HepG2 (cell line): Measurements from ENCODE around the gene SLC38A8. TPM values are rescaled to one million over a fixed set of nuclear protein-coding genes. Genes with fewer than 3 reads are reported as not detected.
A peak's percentile ranks its signal among the peaks of the same experiment; 100 is the strongest.

Experiments
- ATAC-seq: fragments of 200-7000 bp; cut with Tn5 transposase; 3 replicates; pipeline ENCODE4 v1.9.1; 2020; ENCODE audit warnings: mild to moderate bottlenecking, moderate library complexity
- BruUV-seq: library from RNA; stranded (reverse); fragments of 400-500 nt; replicated peaks from 2 replicates; lab custom pipeline; 2021; lab: Mats Ljungman, UMichigan
- CTCF ChIA-PET: fragments of 300-600 bp; formaldehyde crosslinking; extraction: SDS; loops from one replicate; lab custom pipeline; 2021; ENCODE audit warnings: low total read pairs, inconsistent platforms, low intra/inter-chr PET ratio; lab: Yijun Ruan, JAX
- POLR2A ChIA-PET: fragments of 350-600 bp; sonication (Branson Sonifier 250); formaldehyde crosslinking; loops from one replicate; lab custom pipeline; 2020; ENCODE audit warnings: antibody characterized with exemption, inconsistent platforms; lab: Yijun Ruan, JAX
- DNase-seq: peaks from one replicate; pipeline ENCODE4 v3.0.0-alpha.2; 2015; ENCODE audit warnings: low spot score
- FAIRE-seq: peaks from 3 replicates; lab custom pipeline; 2011; peaks lifted over from hg19 to GRCh38; lab: Jason Lieb, UNC
- H2AFZ ChIP-seq: one replicate; pipeline ENCODE4 v1.6.1; 2011; ENCODE audit warnings: low read length, inconsistent platforms
- H3K27ac ChIP-seq: fragments of 300-600 bp; 3 replicates; pipeline ENCODE4 v1.8.0; 2011; ENCODE audit warnings: mixed run types, mild to moderate bottlenecking, mixed read lengths, low read length, inconsistent platforms; ENCODE audit not compliant: insufficient read depth; ENCODE audit errors: extremely low read length
- H3K27me3 ChIP-seq, 2 experiments: fragments of 200-600 bp in 1 of 2; 2 replicates in 1 of 2; 3 replicates in 1 of 2; pipeline versions ENCODE4 v1.6.0 to v1.8.0; 2011; ENCODE audit warnings: low read length in 2 of 2, mild to moderate bottlenecking in 2 of 2, moderate library complexity in 2 of 2, inconsistent platforms in 1 of 2; ENCODE audit not compliant: insufficient read depth in 2 of 2, control insufficient read depth in 1 of 2
- H3K36me3 ChIP-seq, 2 experiments: fragments of 200-600 bp in 1 of 2; replicated peaks in 1 of 2; 2 replicates in 1 of 2; 3 replicates in 1 of 2; pipeline versions ENCODE4 v1.5.1 to v1.8.0; 2011; ENCODE audit warnings: low read length in 2 of 2, inconsistent platforms in 1 of 2; ENCODE audit not compliant: insufficient read depth in 2 of 2, control insufficient read depth in 1 of 2
- H3K4me1 ChIP-seq: 2 replicates; pipeline ENCODE4 v1.5.1; 2012; ENCODE audit warnings: low read length, inconsistent platforms; ENCODE audit not compliant: insufficient read depth
- H3K4me2 ChIP-seq: 2 replicates; pipeline ENCODE4 v1.6.0; 2011; ENCODE audit warnings: low read depth, low read length, inconsistent platforms
- H3K4me3 ChIP-seq, 3 experiments: fragments of 200-600 bp in 1 of 3; sonication (generic), shearing (Covaris generic) in 1 of 3; replicated peaks in 1 of 3; 2 replicates each; pipeline ENCODE4 v1.5.1; 2011 to 2016; ENCODE audit warnings: low read length in 3 of 3, inconsistent platforms in 2 of 3, low read depth in 2 of 3, mild to moderate bottlenecking in 2 of 3, control low read depth in 1 of 3, mixed read lengths in 1 of 3; ENCODE audit not compliant: insufficient read depth in 1 of 3
- H3K79me2 ChIP-seq: one replicate; pipeline ENCODE4 v1.6.1; 2011; ENCODE audit warnings: low read length, inconsistent platforms; ENCODE audit not compliant: insufficient read depth
- H3K9ac ChIP-seq: 2 replicates; pipeline ENCODE4 v1.6.0; 2011; ENCODE audit warnings: mild to moderate bottlenecking, low read depth, low read length, inconsistent platforms; ENCODE audit not compliant: insufficient read depth
- H3K9me3 ChIP-seq: 2 replicates; pipeline ENCODE4 v1.5.1; 2012; ENCODE audit warnings: mild to moderate bottlenecking, low read length
- H4K20me1 ChIP-seq: 2 replicates; pipeline ENCODE4 v1.6.0; 2011; ENCODE audit warnings: inconsistent platforms, mild to moderate bottlenecking, low read length, moderate library complexity; ENCODE audit not compliant: insufficient read depth
- AFF4 ChIP-seq: sonication (generic); formaldehyde crosslinking; IDR thresholded peaks from 2 replicates; pipeline ENCODE4 v1.4.0; 2020; ENCODE audit warnings: missing genetic modification reagents
- DPF2 ChIP-seq: sonication (generic); formaldehyde crosslinking; IDR thresholded peaks from 2 replicates; pipeline ENCODE4 v1.4.0; 2020; ENCODE audit warnings: mild to moderate bottlenecking, low read depth, missing genetic modification reagents, borderline replicate concordance
- IRF2 ChIP-seq: IDR thresholded peaks from 2 replicates; pipeline ENCODE4 v1.6.1; 2018; ENCODE audit warnings: missing genetic modification reagents, missing compliant biosample characterization
- KDM4B ChIP-seq: sonication (generic); formaldehyde crosslinking; IDR thresholded peaks from 2 replicates; pipeline ENCODE4 v1.4.0; 2020; ENCODE audit warnings: missing genetic modification reagents
- PAF1 ChIP-seq: IDR thresholded peaks from 2 replicates; pipeline ENCODE4 v1.6.1; 2016; ENCODE audit warnings: missing genetic modification reagents, missing compliant biosample characterization
- PITX1 ChIP-seq: sonication (generic); formaldehyde crosslinking; IDR thresholded peaks from 2 replicates; pipeline ENCODE4 v1.5.1; 2020; ENCODE audit warnings: mild to moderate bottlenecking, missing genetic modification reagents
- RBAK ChIP-seq: sonication (generic); formaldehyde crosslinking; IDR thresholded peaks from 2 replicates; pipeline ENCODE4 v1.5.1; 2020; ENCODE audit warnings: mild to moderate bottlenecking, missing genetic modification reagents
- SIN3A ChIP-seq: IDR thresholded peaks from 2 replicates; pipeline ENCODE4 v1.6.1; 2011; ENCODE audit warnings: low read depth, mild to moderate bottlenecking, control low read depth, low read length, borderline replicate concordance
- STAG1 ChIP-seq: sonication (generic); formaldehyde crosslinking; IDR thresholded peaks from 2 replicates; pipeline ENCODE4 v1.4.0; 2020; ENCODE audit warnings: missing genetic modification reagents
- ZBTB33 ChIP-seq: sonication (generic); formaldehyde crosslinking; IDR thresholded peaks from 2 replicates; pipeline ENCODE4 v1.4.0; 2020; ENCODE audit warnings: missing genetic modification reagents
- ZFP90 ChIP-seq: sonication (generic); formaldehyde crosslinking; IDR thresholded peaks from 2 replicates; pipeline ENCODE4 v1.8.0; 2022; ENCODE audit warnings: missing genetic modification reagents, mild to moderate bottlenecking, inconsistent platforms, borderline replicate concordance
- WGBS: methylation state at CpG from one replicate; pipeline ENCODE4 v1.1.6; 2017; ENCODE audit warnings: low lambda C conversion rate; 5-methylcytosine and 5-hydroxymethylcytosine counted together
- in situ Hi-C: cut with HindIII; loops from 2 replicates; pipeline ENCODE4 v1.10.0; 2017; ENCODE audit warnings: low pct_unique_long_range_greater_than_20kb; ENCODE audit not compliant: extremely low pct_ligation_motif_present
- intact Hi-C: fragments of 100-400 bp; cut with micrococcal nuclease; formaldehyde crosslinking; loops from one replicate; pipeline ENCODE4 v1.10.0; 2022; ENCODE audit not compliant: unreplicated experiment
- polyA plus RNA-seq, 8 experiments: library from polyadenylated mRNA; depleted of rRNA in 3 of 8; stranded (reverse) in 7 of 8; unstranded in 1 of 8; fragments of >200 nt; fragmentation: Illumina TruSeq in 4 of 8; extraction: Trizol in 4 of 8; gene quantifications; 2 replicates each; pipeline versions ENCODE4 v1.2.1 to v1.2.3, GENCODE V29; 2011 to 2016; ENCODE audit warnings: low read depth in 4 of 8, missing spikeins in 1 of 8, mixed read lengths in 1 of 8; ENCODE audit not compliant: insufficient read depth in 1 of 8
- total RNA-seq, 5 experiments: library from RNA; depleted of rRNA; stranded (reverse); fragments of >200 nt; fragmentation: Illumina TruSeq; extraction: Trizol; gene quantifications; 2 replicates each; pipeline ENCODE4 v1.2.3, GENCODE V29; 2016; ENCODE audit warnings: low read depth in 1 of 5
- TF ChIP-seq, protein P1 (sequence below): IDR thresholded peaks from 2 replicates; pipeline ENCODE4 v1.6.1; 2012; ENCODE audit warnings: inconsistent platforms

The SLC38A8 gene
- total and polyA plus RNA-seq, 2 of the 13 experiments (the other 11 are each of a cell fraction or from before 2014, with no cell fraction given) = 0.24 to 0.37 TPM

DNA sequence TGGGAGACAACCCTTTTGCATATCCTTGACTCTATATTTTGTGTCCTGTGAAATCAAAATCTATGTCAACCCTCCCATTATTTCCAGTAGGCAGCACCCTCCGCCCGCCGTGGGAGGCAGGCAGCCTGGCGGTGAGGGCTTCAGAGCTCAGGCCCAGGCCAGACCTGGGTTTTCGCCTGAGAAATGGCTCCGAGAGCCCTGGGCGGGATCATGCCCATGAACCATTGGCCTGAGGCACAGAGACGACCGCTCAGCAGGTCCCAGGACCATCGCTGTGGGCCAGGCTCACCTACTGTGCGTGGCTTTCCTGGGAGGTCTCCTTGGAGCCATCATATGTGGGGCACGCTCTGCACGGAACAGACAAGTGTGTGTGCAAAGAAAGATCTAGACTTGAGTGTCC lies 6.3 kb upstream of the SLC38A8 start:
- no peak for TF ChIP-seq KDM4B (CRISPR knock-in tag)
- 0 out of 2 replicates have a peak, but pooled peaks have one; percentile 60 for TF ChIP-seq ZFP90 (CRISPR knock-in tag)
- peak; percentile 48; the same call in 1 of the 2 replicates for TF ChIP-seq ZBTB33 (CRISPR knock-in tag)
- Histone ChIP-seq H3K27me3 (peaks cover 0 to 4% of the 10 kb centered on the region in 2 experiments; a peak in 1 of 5 replicates), H3K4me3 (no peak overlapping the region), H3K36me3 (peaks cover 11% of the 10 kb centered on the region in 2 experiments; a peak in 4 of 5 replicates), H3K79me2 (no peaks in the 10 kb centered on the region), H4K20me1 (no peaks in the 10 kb centered on the region; the same call in 1 of the 2 replicates), H3K27ac (no peak overlapping the region), H3K9ac (no peak overlapping the region), H3K4me1 (peaks cover 22% of the 10 kb centered on the region), H2AFZ (no peak overlapping the region), H3K4me2 (no peak overlapping the region; the same call in 1 of the 2 replicates), H3K9me3 (no peaks in the 10 kb centered on the region)
- intact Hi-C loops = no loop called here
- POLR2A ChIA-PET = no interaction called here
- DNase-seq (no peak), ATAC-seq (no peak), FAIRE-seq (no peak)
- 95% methylated on average over 13 of the region's 13 CpGs for WGBS
- TSS peak; percentile 30 for BruUV-seq
- CTCF ChIA-PET = interaction anchor here (2.2 kb wide), 1 partner anchor 92 kb away, joined by 11 read pairs; no protein-coding TSS in a partner anchor
- in situ Hi-C loops = loop anchor here (10.0 kb wide), 2 partner anchors 124 to 224 kb away; no protein-coding TSS in a partner anchor

- no peak overlapping the region for H3K4me2 ChIP-seq
- TF ChIP-seq, protein P1, sequence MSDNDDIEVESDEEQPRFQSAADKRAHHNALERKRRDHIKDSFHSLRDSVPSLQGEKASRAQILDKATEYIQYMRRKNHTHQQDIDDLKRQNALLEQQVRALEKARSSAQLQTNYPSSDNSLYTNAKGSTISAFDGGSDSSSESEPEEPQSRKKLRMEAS = peak; percentile 73
- TF ChIP-seq RBAK = no peak
- no peak for TF ChIP-seq AFF4 (CRISPR knock-in tag)
- TF ChIP-seq PITX1 (CRISPR knock-in tag) = no peak; the same call in 1 of the 2 replicates
- 0 out of 2 replicates have a peak, but pooled peaks have one; percentile 14 for TF ChIP-seq IRF2
- TF ChIP-seq ZFP90 (CRISPR knock-in tag) = no peak
- TF ChIP-seq SIN3A = no peak
- TF ChIP-seq STAG1 (CRISPR knock-in tag) = peak; percentile 61
- TF ChIP-seq PAF1 (CRISPR knock-in tag) = no peak
- TF ChIP-seq DPF2 = no peak
These were observed 5.7 kb upstream of the SLC38A8 start for GRCh38 chr16:84048270-84048669.

More at GRCh38 chr16:84048270-84048669, 5.7 kb upstream of the SLC38A8 start:
- Histone ChIP-seq H4K20me1 (no peaks in the 10 kb centered on the region; the same call in 1 of the 2 replicates), H3K79me2 (no peaks in the 10 kb centered on the region), H3K27ac (no peak overlapping the region), H3K9me3 (no peaks in the 10 kb centered on the region), H3K9ac (no peak overlapping the region), H3K27me3 (peaks cover 0 to 5% of the 10 kb centered on the region in 2 experiments; a peak in 1 of 5 replicates), H2AFZ (no peak overlapping the region), H3K4me3 (no peak overlapping the region), H3K36me3 (peaks cover 5 to 11% of the 10 kb centered on the region in 2 experiments; a peak in 4 of 5 replicates), H3K4me1 (peaks cover 28% of the 10 kb centered on the region)
- intact Hi-C loops (no loop called here), in situ Hi-C loops (loop anchor here (10.0 kb wide), 2 partner anchors 123 to 223 kb away; no protein-coding TSS in a partner anchor)
- 35% methylated on average over 7 of the region's 7 CpGs for WGBS
- ChIA-PET CTCF (interaction anchor here (2.2 kb wide), 1 partner anchor 91 kb away, joined by 11 read pairs; no protein-coding TSS in a partner anchor), POLR2A (no interaction called here)
- ATAC-seq = peak; percentile 79
- peak; percentile 83 for DNase-seq
- no TSS peak for BruUV-seq
- FAIRE-seq = peak; percentile 89
